ENCODE results near the gene FAM193B. TPM values are rescaled to one million over a fixed set of nuclear protein-coding genes. Genes with fewer than 3 reads are reported as not detected.
A peak's percentile ranks its signal among the peaks of the same experiment; 100 is the strongest.

FAM193B gene
- total and polyA plus RNA-seq, 2 donors (not counting 1 experiment from before 2014, with no cell fraction given): 227 to 301 TPM

GRCh38 chr5:177503351-177504085 lies 50.8 kb downstream of the FAM193B start:
- Histone ChIP-seq H3K4me1 (ENCODE audit: control insufficient read depth in 2 of 2, insufficient read depth in 2 of 2, low read length in 2 of 2) (peaks cover 45 to 55% of the 10 kb centered on the region in 2 donors), H3K9me3 (ENCODE audit: control extremely low read depth in 1 of 3, control insufficient read depth in 2 of 3, insufficient read depth in 1 of 3, low read length in 2 of 3) (peaks cover 0 to 2% (median 0%) of the 10 kb centered on the region in 3 donors), H3K79me2 (ENCODE audit: control insufficient read depth, insufficient read depth, low read length) (peaks cover 16% of the 10 kb centered on the region), H3K27ac (ENCODE audit: low read length in 2 of 2) (no peak overlapping the region), H3K4me2 (replicated peaks; ENCODE audit: low read depth, low read length, poor library complexity, severe bottlenecking) (no peak overlapping the region), H3K36me3 (replicated peaks in 1 of 2; ENCODE audit: control extremely low read depth in 1 of 2, control insufficient read depth in 1 of 2, extremely low read depth in 1 of 2, insufficient read depth in 2 of 2, low read length in 1 of 2) (peaks cover 0 to 39% of the 10 kb centered on the region in 2 experiments), H3K4me3 (ENCODE audit: control extremely low read depth in 1 of 5, extremely low read depth in 1 of 5, insufficient read depth in 1 of 5, low read depth in 2 of 5, low read length in 4 of 5) (no peak overlapping the region), H3K9ac (ENCODE audit: low read length) (no peak overlapping the region), H3K27me3 (replicated peaks in 1 of 4; ENCODE audit: control extremely low read depth in 1 of 4, control insufficient read depth in 3 of 4, insufficient read depth in 4 of 4, low read length in 3 of 4) (peaks cover 0 to 4% (median 1%) of the 10 kb centered on the region in 4 experiments), H2AFZ (ENCODE audit: insufficient read depth, low read depth, low read length, poor library complexity, severe bottlenecking) (no peak overlapping the region), H4K20me1 (ENCODE audit: control insufficient read depth, insufficient read depth, low read length, poor library complexity, severe bottlenecking) (peaks cover 48% of the 10 kb centered on the region)
- TF ChIP-seq CTCF (IDR thresholded peaks at IDR 0.05) (no peak), EZH2 (IDR thresholded peaks at IDR 0.05; ENCODE audit: borderline replicate concordance, insufficient read depth, low read depth, low read length, poor library complexity, severe bottlenecking) (no peak)
- no peak overlapping the region for H3K27ac Mint-ChIP-seq
- WGBS (ENCODE audit: insufficient coverage): 90% methylated on average over 24 of the region's 24 CpGs
- ATAC-seq (ENCODE audit: low read depth) (no peak), DNase-seq (peak; percentile 35)
- ChIA-PET CTCF (interaction anchor here (0.6 to 5.3 kb wide), 4 partner anchors 49 to 557 kb away, joined by 3 to 51 read pairs (median 18); no protein-coding TSS in a partner anchor), POLR2A (interaction anchor here (0.5 kb wide), 1 partner anchor 46 kb away, joined by 3 read pairs; no protein-coding TSS in a partner anchor)
- H3K27me3 Mint-ChIP-seq: peaks cover under 1% of the 10 kb centered on the region
- H3K4me1 Mint-ChIP-seq: peaks cover 59% of the 10 kb centered on the region
- no peaks in the 10 kb centered on the region for H3K9me3 Mint-ChIP-seq (ENCODE audit: insufficient read depth)
- intact Hi-C loops (cut with micrococcal nuclease): no loop called here
- no peak overlapping the region for H3K4me3 Mint-ChIP-seq

DNA sequence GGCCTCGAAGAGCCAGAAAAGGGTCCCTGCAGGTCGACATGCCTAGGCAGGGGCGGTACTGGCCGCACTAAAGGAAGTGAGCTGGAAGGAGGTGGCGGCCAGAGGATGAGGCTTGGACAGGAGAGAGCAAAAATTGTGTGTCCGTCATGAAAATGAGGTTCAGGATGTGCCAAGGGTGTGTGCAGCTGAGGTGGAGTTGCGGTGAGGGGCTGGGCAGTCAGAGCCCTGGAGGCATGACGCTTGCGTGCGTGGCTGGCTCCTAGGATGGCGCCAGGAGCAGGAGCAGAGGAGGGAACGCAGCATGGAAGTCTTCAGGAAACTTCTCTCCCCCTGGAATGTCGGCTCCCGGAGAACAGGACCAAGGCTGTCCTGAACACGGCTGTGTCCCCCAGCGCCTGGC lies 51.5 kb downstream of the FAM193B start:
- Histone ChIP-seq H3K4me3 (ENCODE audit: control extremely low read depth in 1 of 5, extremely low read depth in 1 of 5, insufficient read depth in 1 of 5, low read depth in 2 of 5, low read length in 4 of 5) (no peak overlapping the region), H3K79me2 (ENCODE audit: control insufficient read depth, insufficient read depth, low read length) (peaks cover 14% of the 10 kb centered on the region), H3K36me3 (replicated peaks in 1 of 2; ENCODE audit: control extremely low read depth in 1 of 2, control insufficient read depth in 1 of 2, extremely low read depth in 1 of 2, insufficient read depth in 2 of 2, low read length in 1 of 2) (peaks cover 0 to 39% of the 10 kb centered on the region in 2 experiments), H3K4me2 (replicated peaks; ENCODE audit: low read depth, low read length, poor library complexity, severe bottlenecking) (peak overlapping the region; percentile 73), H2AFZ (ENCODE audit: insufficient read depth, low read depth, low read length, poor library complexity, severe bottlenecking) (no peak overlapping the region), H3K9ac (ENCODE audit: low read length) (no peak overlapping the region), H3K9me3 (ENCODE audit: control extremely low read depth in 1 of 3, control insufficient read depth in 2 of 3, insufficient read depth in 1 of 3, low read length in 2 of 3) (peaks cover 0 to 8% (median 0%) of the 10 kb centered on the region in 3 donors), H4K20me1 (ENCODE audit: control insufficient read depth, insufficient read depth, low read length, poor library complexity, severe bottlenecking) (peaks cover 46% of the 10 kb centered on the region), H3K4me1 (ENCODE audit: control insufficient read depth in 2 of 2, insufficient read depth in 2 of 2, low read length in 2 of 2) (peaks cover 45 to 55% of the 10 kb centered on the region in 2 donors), H3K27me3 (replicated peaks in 1 of 4; ENCODE audit: control extremely low read depth in 1 of 4, control insufficient read depth in 3 of 4, insufficient read depth in 4 of 4, low read length in 3 of 4) (peaks cover 0 to 10% (median 4%) of the 10 kb centered on the region in 4 experiments), H3K27ac (ENCODE audit: low read length in 2 of 2) (no peak overlapping the region)
- DNase-seq (no peak), ATAC-seq (ENCODE audit: low read depth) (no peak)
- intact Hi-C loops (cut with micrococcal nuclease): no loop called here
- Mint-ChIP-seq H3K27ac (peak overlapping the region; percentile 72), H3K4me3 (no peak overlapping the region), H3K4me1 (peaks cover 59% of the 10 kb centered on the region), H3K9me3 (ENCODE audit: insufficient read depth) (no peaks in the 10 kb centered on the region), H3K27me3 (peaks cover 3% of the 10 kb centered on the region)
- ChIA-PET POLR2A (interaction anchor here (0.5 kb wide), 1 partner anchor 45 kb away, joined by 3 read pairs; no protein-coding TSS in a partner anchor), CTCF (interaction anchor here (0.8 to 5.7 kb wide), 8 partner anchors 6 to 193 kb away, joined by 3 to 70 read pairs (median 14); partner anchors contain the start of genes DDX41 and DOK3)
- TF ChIP-seq EZH2 (IDR thresholded peaks at IDR 0.05; ENCODE audit: borderline replicate concordance, insufficient read depth, low read depth, low read length, poor library complexity, severe bottlenecking) (no peak), CTCF (IDR thresholded peaks at IDR 0.05) (no peak)
- 90% methylated on average over 16 of the region's 16 CpGs for WGBS (ENCODE audit: insufficient coverage)
